HCT116 (cell line): Measurements from ENCODE around the gene FARP1.

ENCODE experiments used
- POLR2A ChIP-seq: IDR thresholded peaks from 2 replicates; pipeline ENCODE4 v1.7.0; 2011; ENCODE audit warnings: borderline replicate concordance; ENCODE audit not compliant: insufficient read depth, insufficient read length; ENCODE audit errors: extremely low read depth
- POLR2AphosphoS5 ChIP-seq: IDR thresholded peaks from 2 replicates; pipeline ENCODE4 v1.6.1; 2011; ENCODE audit warnings: mild to moderate bottlenecking, low read depth, low read length, moderate library complexity
- RAD21 ChIP-seq: IDR thresholded peaks from 2 replicates; pipeline ENCODE4 v1.6.1; 2012; ENCODE audit warnings: low read depth, mild to moderate bottlenecking

DNA sequence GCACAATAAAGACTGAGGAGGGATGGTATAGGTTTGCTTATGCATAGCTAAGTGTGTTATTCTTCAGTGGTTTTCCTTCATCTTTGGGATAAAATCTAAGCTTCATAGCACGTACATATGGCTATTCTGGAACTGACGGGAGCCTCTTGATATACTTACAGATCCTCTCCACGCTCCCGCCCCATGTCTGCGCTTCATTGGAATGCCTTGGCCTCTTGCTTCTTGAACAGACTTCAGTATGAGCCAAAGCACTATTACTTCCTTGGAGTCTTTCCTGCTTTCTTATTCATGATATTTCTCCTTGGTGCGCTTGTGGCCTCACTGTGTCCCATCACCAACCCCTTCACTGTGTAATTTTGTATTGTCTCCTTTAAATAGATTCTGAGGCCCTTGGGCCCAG is 145.3 kb downstream of the FARP1 start:
- TF ChIP-seq POLR2AphosphoS5 (no peak), POLR2A (no peak), RAD21 (no peak)
